ENCODE data around the gene VCAN. TPM values are rescaled to one million over a fixed set of nuclear protein-coding genes. Genes with fewer than 3 reads are reported as not detected.

VCAN gene
- total RNA-seq, 6 experiments from 2014 or later: 3.8 to 13.8 (median 6.0) TPM

DNA sequence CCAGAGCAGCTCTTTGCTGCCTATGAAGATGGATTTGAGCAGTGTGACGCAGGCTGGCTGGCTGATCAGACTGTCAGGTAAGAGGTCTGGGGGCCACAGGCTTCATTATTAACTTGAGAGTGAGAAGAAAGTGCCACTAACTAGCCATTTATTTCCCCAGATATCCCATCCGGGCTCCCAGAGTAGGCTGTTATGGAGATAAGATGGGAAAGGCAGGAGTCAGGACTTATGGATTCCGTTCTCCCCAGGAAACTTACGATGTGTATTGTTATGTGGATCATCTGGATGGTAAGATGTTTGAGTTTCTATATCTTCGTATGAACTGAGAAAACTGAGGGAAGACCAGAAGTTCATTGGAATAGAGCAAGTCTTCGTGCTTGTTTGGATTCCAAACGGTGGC lies 22.1 kb downstream of the VCAN start:
- H3K27me3 ChIP-seq: no peaks in the 10 kb centered on the region
- H3K9me3 ChIP-seq: no peaks in the 10 kb centered on the region
- DNase-seq (no peak), ATAC-seq (no peak)
- no peak overlapping the region for H3K27ac ChIP-seq
- intact Hi-C loops (cut with DNase I): no loop called here
- TF ChIP-seq POLR2A (IDR thresholded peaks at IDR 0.05): no peak
- no peak for TF ChIP-seq CTCF (IDR thresholded peaks at IDR 0.05)
- H3K36me3 ChIP-seq: no peaks in the 10 kb centered on the region
- 62% methylated on average over 7 of the region's 7 CpGs for WGBS (ENCODE audit: insufficient coverage, low coverage, low lambda C conversion rate, missing lambda C conversion rate)
- H3K4me1 ChIP-seq: no peaks in the 10 kb centered on the region
- no peak overlapping the region for H3K4me3 ChIP-seq

- H3K9me3 ChIP-seq: no peaks in the 10 kb centered on the region
- ATAC-seq (no peak), DNase-seq (no peak)
- no peaks in the 10 kb centered on the region for H3K4me1 ChIP-seq
- no peaks in the 10 kb centered on the region for H3K27me3 ChIP-seq
- no peak overlapping the region for H3K4me3 ChIP-seq
- H3K36me3 ChIP-seq: no peaks in the 10 kb centered on the region
- 54% methylated on average over 2 of the region's 2 CpGs for WGBS (ENCODE audit: insufficient coverage, low coverage, low lambda C conversion rate, missing lambda C conversion rate)
- TF ChIP-seq POLR2A (IDR thresholded peaks at IDR 0.05) (no peak), CTCF (IDR thresholded peaks at IDR 0.05) (no peak)
- intact Hi-C loops (cut with DNase I): no loop called here
- no peak overlapping the region for H3K27ac ChIP-seq
Measured at GRCh38 chr5:83494087-83494620, 22.6 kb downstream of the VCAN start.

DNA sequence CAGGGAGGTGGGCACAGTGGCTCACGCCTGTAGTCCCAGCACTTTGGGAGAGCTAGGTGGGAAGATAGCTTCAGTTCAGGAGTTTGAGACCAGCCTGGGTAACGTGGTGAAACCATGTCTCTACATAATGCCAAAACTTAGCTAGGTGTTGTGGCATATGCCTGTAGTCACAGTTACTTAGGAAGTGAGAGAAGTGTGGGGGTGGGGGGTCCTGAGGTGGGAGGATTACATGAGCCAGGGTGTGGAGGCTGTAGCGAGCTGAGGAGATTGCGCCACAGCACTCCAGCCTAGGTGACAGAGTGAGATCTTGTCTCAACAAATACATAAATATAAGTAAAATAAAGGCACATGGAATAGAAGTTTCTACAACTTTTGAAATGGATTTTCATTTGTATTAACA lies 23.1 kb downstream of the VCAN start:
- no peak overlapping the region for H3K4me3 ChIP-seq

DNA sequence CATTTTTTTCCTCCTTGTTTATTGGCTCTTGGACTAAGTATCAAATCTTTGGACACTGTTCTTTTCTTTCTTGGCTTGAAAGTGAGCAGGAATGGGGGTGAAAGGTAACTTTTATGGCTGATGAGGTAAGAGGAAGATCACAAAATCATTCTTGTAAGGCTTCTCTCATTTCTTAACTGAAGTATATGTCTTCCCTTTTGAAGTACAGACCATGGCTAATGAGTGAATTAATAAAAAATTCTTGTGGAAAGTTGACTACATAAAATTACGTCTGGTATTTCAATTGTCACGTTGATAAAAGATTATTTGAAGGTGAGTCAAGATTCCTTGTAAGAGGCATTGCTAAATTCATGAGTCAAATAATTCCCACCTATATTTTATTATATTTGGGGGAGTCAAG lies 25.1 kb downstream of the VCAN start:
- Histone ChIP-seq H3K4me1 (no peaks in the 10 kb centered on the region), H3K9me3 (no peaks in the 10 kb centered on the region), H3K27ac (no peak overlapping the region), H3K27me3 (no peaks in the 10 kb centered on the region), H3K4me3 (no peak overlapping the region), H3K36me3 (no peaks in the 10 kb centered on the region)
- 72% methylated on average over 2 of the region's 2 CpGs for WGBS (ENCODE audit: insufficient coverage, low coverage, low lambda C conversion rate, missing lambda C conversion rate)
- ATAC-seq (no peak), DNase-seq (no peak)
- intact Hi-C loops (cut with DNase I): no loop called here
- TF ChIP-seq POLR2A (IDR thresholded peaks at IDR 0.05) (no peak), CTCF (IDR thresholded peaks at IDR 0.05) (no peak)

More for the DNA sequence above, 23.1 kb downstream of the VCAN start:
- no peaks in the 10 kb centered on the region for H3K27me3 ChIP-seq
- no peak overlapping the region for H3K27ac ChIP-seq
- intact Hi-C loops (cut with DNase I): no loop called here
- ATAC-seq: no peak
- H3K9me3 ChIP-seq: no peaks in the 10 kb centered on the region
- no peaks in the 10 kb centered on the region for H3K4me1 ChIP-seq
- no peaks in the 10 kb centered on the region for H3K36me3 ChIP-seq
- no peak for DNase-seq
- whole genome bisulfite sequencing (ENCODE audit: insufficient coverage, low coverage, low lambda C conversion rate, missing lambda C conversion rate): 72% methylated on average over 4 of the region's 4 CpGs
- no peak for TF ChIP-seq POLR2A (IDR thresholded peaks at IDR 0.05)
- TF ChIP-seq CTCF (IDR thresholded peaks at IDR 0.05): no peak

GRCh38 chr5:83498585-83498984 lies 27.0 kb downstream of the VCAN start:
- no peaks in the 10 kb centered on the region for H3K36me3 ChIP-seq
- intact Hi-C loops (cut with DNase I): no loop called here
- WGBS (ENCODE audit: insufficient coverage, low coverage, low lambda C conversion rate, missing lambda C conversion rate): 85% methylated on average over 2 of the region's 2 CpGs

More at GRCh38 chr5:83498585-83498984, 27.0 kb downstream of the VCAN start:
- Histone ChIP-seq H3K9me3 (no peaks in the 10 kb centered on the region), H3K27ac (no peak overlapping the region), H3K4me1 (no peaks in the 10 kb centered on the region), H3K27me3 (no peaks in the 10 kb centered on the region), H3K4me3 (no peak overlapping the region)
- no peak for TF ChIP-seq CTCF (IDR thresholded peaks at IDR 0.05)
- TF ChIP-seq POLR2A (IDR thresholded peaks at IDR 0.05): no peak
- no peak for ATAC-seq
- no peak for DNase-seq
